MCF 10A (cell line): ENCODE results near the gene SPSB4. TPM values are rescaled to one million over a fixed set of nuclear protein-coding genes. Genes with fewer than 3 reads are reported as not detected.
A peak's percentile ranks its signal among the peaks of the same experiment; 100 is the strongest.

Experiments used
- BruUV-seq: library from RNA; stranded (reverse); fragments of 400-500 nt; replicated peaks from 2 replicates; lab custom pipeline; 2021; lab: Mats Ljungman, UMichigan
- CTCF ChIA-PET: fragments of 300-600 bp; sonication (Branson Sonifier 250); formaldehyde crosslinking; extraction: SDS; loops from one replicate; lab custom pipeline; 2021; ENCODE audit warnings: antibody characterized with exemption, inconsistent platforms; lab: Yijun Ruan, JAX
- POLR2A ChIA-PET: fragments of 300-600, 350-650 bp; sonication (Branson Sonifier 250); formaldehyde crosslinking; extraction: SDS; loops from one replicate; lab custom pipeline; 2020; ENCODE audit warnings: antibody characterized with exemption, inconsistent platforms; lab: Yijun Ruan, JAX
- DNase-seq: peaks from one replicate; pipeline ENCODE4 v3.0.0-alpha.2; 2018; ENCODE audit not compliant: unreplicated experiment
- H3K27ac Mint-ChIP-seq: one replicate; pipeline ENCODE4 v1.8.0; 2022; ENCODE audit warnings: mild to moderate bottlenecking, low read depth, mixed read lengths; ENCODE audit not compliant: unreplicated experiment
- H3K27me3 Mint-ChIP-seq: one replicate; pipeline ENCODE4 v1.8.0; 2022; ENCODE audit warnings: mixed read lengths; ENCODE audit not compliant: insufficient read depth, unreplicated experiment
- H3K36me3 Mint-ChIP-seq: one replicate; pipeline ENCODE4 v1.8.0; 2022; ENCODE audit warnings: mild to moderate bottlenecking, moderate library complexity, mixed read lengths; ENCODE audit not compliant: insufficient read depth, unreplicated experiment
- H3K4me1 Mint-ChIP-seq: one replicate; pipeline ENCODE4 v1.8.0; 2022; ENCODE audit warnings: mixed read lengths; ENCODE audit not compliant: insufficient read depth, unreplicated experiment
- H3K4me3 Mint-ChIP-seq: one replicate; pipeline ENCODE4 v1.8.0; 2022; ENCODE audit warnings: mild to moderate bottlenecking, moderate library complexity, mixed read lengths; ENCODE audit not compliant: unreplicated experiment
- H3K9me3 Mint-ChIP-seq: one replicate; pipeline ENCODE4 v1.8.0; 2022; ENCODE audit warnings: mixed read lengths; ENCODE audit not compliant: unreplicated experiment
- intact Hi-C: fragments of 100-400 bp; cut with micrococcal nuclease; formaldehyde crosslinking; loops from 2 replicates; pipeline ENCODE4 v1.14.1; 2022
- total RNA-seq: library from RNA; stranded (reverse); gene quantifications from 2 replicates; pipeline ENCODE4 v1.2.3, GENCODE V29; 2022
- TF ChIP-seq, protein P1 (sequence below): fragments of 200-600 bp; IDR thresholded peaks from one replicate; pipeline ENCODE4 v1.8.0; 2022; ENCODE audit warnings: antibody characterized with exemption, mild to moderate bottlenecking; ENCODE audit not compliant: unreplicated experiment

The SPSB4 gene
- total RNA-seq, 1 experiment from 2014 or later = not detected

DNA sequence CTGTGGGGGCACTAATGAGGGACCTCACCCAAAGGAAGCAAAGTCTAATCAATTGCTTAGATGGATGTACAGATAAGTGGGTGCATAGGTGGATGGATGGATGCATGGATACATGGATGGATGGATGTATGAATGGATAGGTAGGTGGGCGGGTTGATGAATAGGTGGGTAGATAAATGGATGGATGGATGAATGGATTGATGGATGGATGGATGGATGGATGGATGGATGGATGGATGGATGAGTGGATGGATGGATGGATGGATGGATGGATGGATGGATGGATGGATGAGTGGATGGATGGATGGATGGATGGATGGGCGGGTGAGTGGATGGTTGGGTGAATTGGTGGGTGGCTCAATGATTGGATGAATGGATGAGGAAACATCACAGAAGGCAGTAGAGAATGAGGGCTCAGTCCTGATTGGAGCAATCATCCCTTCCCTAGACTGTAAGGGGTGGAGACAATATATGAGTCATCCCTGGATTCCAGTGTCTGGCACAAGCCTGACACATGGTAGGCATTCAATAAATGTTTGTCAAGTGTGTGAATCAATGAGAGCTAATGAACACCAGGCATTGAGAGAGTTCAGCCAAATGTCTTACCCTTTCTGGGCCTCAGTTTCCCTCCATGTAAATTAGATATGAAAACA, 140.1 kb downstream of the SPSB4 start:
- TF ChIP-seq, protein P1, sequence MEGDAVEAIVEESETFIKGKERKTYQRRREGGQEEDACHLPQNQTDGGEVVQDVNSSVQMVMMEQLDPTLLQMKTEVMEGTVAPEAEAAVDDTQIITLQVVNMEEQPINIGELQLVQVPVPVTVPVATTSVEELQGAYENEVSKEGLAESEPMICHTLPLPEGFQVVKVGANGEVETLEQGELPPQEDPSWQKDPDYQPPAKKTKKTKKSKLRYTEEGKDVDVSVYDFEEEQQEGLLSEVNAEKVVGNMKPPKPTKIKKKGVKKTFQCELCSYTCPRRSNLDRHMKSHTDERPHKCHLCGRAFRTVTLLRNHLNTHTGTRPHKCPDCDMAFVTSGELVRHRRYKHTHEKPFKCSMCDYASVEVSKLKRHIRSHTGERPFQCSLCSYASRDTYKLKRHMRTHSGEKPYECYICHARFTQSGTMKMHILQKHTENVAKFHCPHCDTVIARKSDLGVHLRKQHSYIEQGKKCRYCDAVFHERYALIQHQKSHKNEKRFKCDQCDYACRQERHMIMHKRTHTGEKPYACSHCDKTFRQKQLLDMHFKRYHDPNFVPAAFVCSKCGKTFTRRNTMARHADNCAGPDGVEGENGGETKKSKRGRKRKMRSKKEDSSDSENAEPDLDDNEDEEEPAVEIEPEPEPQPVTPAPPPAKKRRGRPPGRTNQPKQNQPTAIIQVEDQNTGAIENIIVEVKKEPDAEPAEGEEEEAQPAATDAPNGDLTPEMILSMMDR = no peak
- Mint-ChIP-seq H3K27me3 (peaks cover 17% of the 10 kb centered on the region), H3K27ac (no peak overlapping the region), H3K4me3 (no peak overlapping the region), H3K9me3 (peaks cover 7% of the 10 kb centered on the region), H3K4me1 (peaks cover 8% of the 10 kb centered on the region), H3K36me3 (no peaks in the 10 kb centered on the region)
- peak; percentile 43 for DNase-seq
- BruUV-seq = no TSS peak
- intact Hi-C loops = no loop called here
- CTCF ChIA-PET = interaction anchor here (0.6 to 8.1 kb wide), 36 partner anchors 8 to 1679 kb away, joined by 3 to 129 read pairs (median 4); partner anchors contain the start of genes PXYLP1 and SPSB4
- POLR2A ChIA-PET = no interaction called here

DNA sequence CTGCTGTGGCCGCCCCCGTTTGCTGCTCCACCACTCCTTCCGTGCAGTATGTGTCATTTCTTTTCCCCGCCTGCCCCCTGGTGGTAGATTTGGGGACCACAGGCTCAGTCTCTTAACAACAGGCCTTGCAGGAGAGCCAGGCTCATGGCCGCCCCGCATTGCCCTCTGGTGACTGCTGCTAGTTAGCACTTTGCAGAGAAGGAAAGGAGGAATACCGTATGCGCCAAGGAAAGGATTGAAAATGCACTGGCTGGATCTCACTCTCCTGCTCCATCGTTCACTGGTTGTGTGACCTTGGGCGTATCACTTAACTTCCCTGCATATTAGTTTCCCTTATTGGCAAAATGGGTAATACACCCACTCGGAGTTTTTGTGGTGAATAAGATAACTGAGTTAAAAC, 141.2 kb downstream of the SPSB4 start:
- ChIA-PET CTCF (interaction anchor here (0.6 to 8.1 kb wide), 37 partner anchors 9 to 318 kb away, joined by 3 to 129 read pairs (median 4); partner anchors contain the start of genes PXYLP1 and SPSB4), POLR2A (interaction anchor here (0.6 to 0.7 kb wide), 2 partner anchors 192 to 232 kb away, joined by 3 read pairs; no protein-coding TSS in a partner anchor)
- no peak overlapping the region for H3K4me3 Mint-ChIP-seq
- peaks cover 7% of the 10 kb centered on the region for H3K9me3 Mint-ChIP-seq
- H3K36me3 Mint-ChIP-seq = no peaks in the 10 kb centered on the region
- H3K27me3 Mint-ChIP-seq = peaks cover 28% of the 10 kb centered on the region
- TF ChIP-seq, protein P1 = peak; percentile 96
- H3K27ac Mint-ChIP-seq = no peak overlapping the region
- peak; percentile 96 for DNase-seq
- no TSS peak for BruUV-seq
- intact Hi-C loops = loop anchor here (1.0 kb wide), 5 partner anchors 86 to 294 kb away; no protein-coding TSS in a partner anchor
- peaks cover 8% of the 10 kb centered on the region for H3K4me1 Mint-ChIP-seq

GRCh38 chr3:141193066-141193830, 142.1 kb downstream of the SPSB4 start:
- DNase-seq = no peak
- Mint-ChIP-seq H3K27ac (no peak overlapping the region), H3K27me3 (peaks cover 37% of the 10 kb centered on the region), H3K4me1 (peaks cover 8% of the 10 kb centered on the region), H3K36me3 (no peaks in the 10 kb centered on the region), H3K4me3 (no peak overlapping the region), H3K9me3 (peaks cover 7% of the 10 kb centered on the region)
- ChIA-PET CTCF (interaction anchor here (0.6 to 8.1 kb wide), 22 partner anchors 8 to 1363 kb away, joined by 3 to 129 read pairs (median 4); no protein-coding TSS in a partner anchor), POLR2A (interaction anchor here (0.6 kb wide), 1 partner anchor 205 kb away, joined by 3 read pairs; no protein-coding TSS in a partner anchor)
- BruUV-seq = no TSS peak
- intact Hi-C loops = no loop called here
- TF ChIP-seq, protein P1 = no peak

Other genes with a start within 250 kb of the SPSB4 start
- gene SLC25A36, start 109.5 kb upstream of the SPSB4 start, total RNA-seq = 71.2 and 75.0 TPM in 2 replicates
- 2.1 and 5.4 TPM in 2 replicates for gene PXYLP1, start 180.5 kb downstream of the SPSB4 start, total RNA-seq